ENCODE measurements around the gene IGSF22.

DNA sequence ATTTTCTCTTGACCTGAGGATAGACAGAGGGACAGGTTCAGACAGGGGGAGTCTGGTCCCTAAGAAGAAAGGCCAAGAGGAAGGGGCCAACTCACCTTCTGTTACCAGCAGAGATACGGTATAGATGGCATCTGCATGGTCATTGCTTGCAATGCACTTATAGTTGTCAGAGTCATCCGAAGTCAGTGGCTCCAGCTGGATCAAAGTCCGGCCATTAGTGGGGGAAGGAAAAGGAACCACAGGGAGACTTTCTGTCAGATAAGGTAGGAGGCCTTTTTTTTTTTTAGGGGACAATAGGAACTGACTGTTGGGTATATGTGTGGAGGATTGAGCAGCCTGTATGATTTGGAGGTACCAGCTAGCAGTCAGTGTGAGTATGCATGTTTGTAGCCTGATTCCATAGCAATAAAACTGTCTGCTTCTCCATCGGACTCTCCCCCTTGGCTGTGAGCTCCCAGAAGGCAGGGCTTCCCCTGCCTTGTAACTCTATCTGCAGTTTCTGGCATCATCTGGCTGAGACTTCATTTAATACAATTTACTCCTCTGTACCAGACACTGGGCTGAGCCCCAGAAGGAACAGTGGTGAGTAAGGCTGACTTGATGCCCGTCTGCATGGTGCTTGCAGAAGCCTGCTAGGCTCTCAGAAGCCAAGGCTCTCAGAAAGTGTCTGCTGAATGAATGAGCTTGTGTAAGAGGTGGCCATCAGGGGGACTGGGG is 5.7 kb downstream of the IGSF22 start:
- TF ChIP-seq POLR2A (IDR thresholded peaks at IDR 0.05): no peak
- TF ChIP-seq, protein P1, sequence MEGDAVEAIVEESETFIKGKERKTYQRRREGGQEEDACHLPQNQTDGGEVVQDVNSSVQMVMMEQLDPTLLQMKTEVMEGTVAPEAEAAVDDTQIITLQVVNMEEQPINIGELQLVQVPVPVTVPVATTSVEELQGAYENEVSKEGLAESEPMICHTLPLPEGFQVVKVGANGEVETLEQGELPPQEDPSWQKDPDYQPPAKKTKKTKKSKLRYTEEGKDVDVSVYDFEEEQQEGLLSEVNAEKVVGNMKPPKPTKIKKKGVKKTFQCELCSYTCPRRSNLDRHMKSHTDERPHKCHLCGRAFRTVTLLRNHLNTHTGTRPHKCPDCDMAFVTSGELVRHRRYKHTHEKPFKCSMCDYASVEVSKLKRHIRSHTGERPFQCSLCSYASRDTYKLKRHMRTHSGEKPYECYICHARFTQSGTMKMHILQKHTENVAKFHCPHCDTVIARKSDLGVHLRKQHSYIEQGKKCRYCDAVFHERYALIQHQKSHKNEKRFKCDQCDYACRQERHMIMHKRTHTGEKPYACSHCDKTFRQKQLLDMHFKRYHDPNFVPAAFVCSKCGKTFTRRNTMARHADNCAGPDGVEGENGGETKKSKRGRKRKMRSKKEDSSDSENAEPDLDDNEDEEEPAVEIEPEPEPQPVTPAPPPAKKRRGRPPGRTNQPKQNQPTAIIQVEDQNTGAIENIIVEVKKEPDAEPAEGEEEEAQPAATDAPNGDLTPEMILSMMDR (IDR thresholded peaks at IDR 0.05): no peak

All from stomach (tissue), 4 donors.